ENCODE measurements around the gene RIMKLA. TPM values are rescaled to one million over a fixed set of nuclear protein-coding genes. Genes with fewer than 3 reads are reported as not detected.

Gene RIMKLA
- total and polyA plus RNA-seq, 10 of the 15 experiments (the other 5 are each of a cell fraction or from before 2014, with no cell fraction given) = 0.01 to 0.52 (median 0.08) TPM

GRCh38 chr1:42453386-42453785 lies 72.8 kb downstream of the RIMKLA start:
- in situ Hi-C loops (cut with MboI) = no loop called here
- Histone ChIP-seq H3K9ac (ENCODE audit: control insufficient read depth, insufficient read depth, low read length) (no peak overlapping the region), H3K4me1 (ENCODE audit: control insufficient read depth, insufficient read depth, low read length) (peaks cover 5% of the 10 kb centered on the region), H3K79me2 (ENCODE audit: control insufficient read depth, insufficient read depth, low read length) (peaks cover 20% of the 10 kb centered on the region), H3K9me3 (replicated peaks; ENCODE audit: control insufficient read depth, insufficient read depth, low read length) (no peaks in the 10 kb centered on the region), H4K20me1 (ENCODE audit: control insufficient read depth, insufficient read depth) (no peaks in the 10 kb centered on the region), H2AFZ (ENCODE audit: control insufficient read depth, low read depth, low read length) (no peak overlapping the region), H3K36me3 (ENCODE audit: control insufficient read depth in 2 of 2, insufficient read depth in 2 of 2, low read length in 1 of 2) (no peaks in the 10 kb centered on the region), H3K27ac (ENCODE audit: control insufficient read depth, insufficient read depth) (no peak overlapping the region), H3K4me3 (no peak overlapping the region), H3K27me3 (replicated peaks in 1 of 2; ENCODE audit: control insufficient read depth in 2 of 2, insufficient read depth in 2 of 2, low read length in 1 of 2) (no peaks in the 10 kb centered on the region), H3K4me2 (ENCODE audit: control insufficient read depth, insufficient read depth) (no peak overlapping the region)
- SMC1A ChIA-PET (ENCODE audit: uncharacterized antibody, unreplicated experiment) = no interaction called here
- TF ChIP-seq RBBP5 (conservative IDR thresholded peaks at IDR 0.05) (no peak), MTA3 (IDR thresholded peaks at IDR 0.05; ENCODE audit: borderline replicate concordance, low read length) (no peak), CREB1 (IDR thresholded peaks at IDR 0.05; ENCODE audit: low read depth) (no peak), CUX1 (IDR thresholded peaks at IDR 0.05; ENCODE audit: insufficient replicate concordance, low read depth, low read length) (no peak), CBX5 (IDR thresholded peaks at IDR 0.05; ENCODE audit: low read depth) (no peak), CHD2 (IDR thresholded peaks at IDR 0.05; ENCODE audit: borderline replicate concordance, low read depth, low read length) (no peak), KAT2A (conservative IDR thresholded peaks at IDR 0.05; ENCODE audit: control insufficient read depth, low read depth, low read length) (no peak), USF1 (IDR thresholded peaks at IDR 0.05; ENCODE audit: borderline replicate concordance, extremely low read length, insufficient read depth, low read depth, low read length) (no peak), MAX (IDR thresholded peaks at IDR 0.05; ENCODE audit: low read depth, low read length) (no peak), HSF1 (IDR thresholded peaks at IDR 0.05; ENCODE audit: low read depth, low read length) (no peak)
- WGBS (ENCODE audit: insufficient coverage, insufficient replicate concordance, low lambda C conversion rate, missing lambda C conversion rate) = 96% methylated on average over 4 of the region's 4 CpGs
- POLR2A ChIA-PET = no interaction called here
- CTCF ChIA-PET = no interaction called here
- FAIRE-seq (no peak), ATAC-seq (no peak), DNase-seq (ENCODE audit: low read depth, low spot score) (no peak)
- intact Hi-C loops (cut with micrococcal nuclease; ENCODE audit: unreplicated experiment) = no loop called here
- RAD21 ChIA-PET (ENCODE audit: unreplicated experiment) = no interaction called here
- no TSS peak for BruUV-seq (replicated peaks)

Data from GM12878 (cell line).